Esophagus (tissue), 2 donors: ENCODE results near the gene PRKD2. TPM values are rescaled to one million over a fixed set of nuclear protein-coding genes. Genes with fewer than 3 reads are reported as not detected.

Experiments used
- H3K27ac ChIP-seq, 2 donors: one replicate each; pipeline ENCODE4 v1.5.1; 2013; ENCODE audit warnings: low read depth in 2 of 2, mild to moderate bottlenecking in 2 of 2, inconsistent platforms in 1 of 2, low read length in 1 of 2, moderate library complexity in 1 of 2
- H3K27me3 ChIP-seq, 2 donors: one replicate each; pipeline ENCODE4 v1.6.1; 2013; ENCODE audit warnings: low read length in 2 of 2, control low read depth in 1 of 2, mild to moderate bottlenecking in 1 of 2; ENCODE audit not compliant: insufficient read depth in 2 of 2, control insufficient read depth in 1 of 2
- H3K36me3 ChIP-seq, 2 donors: one replicate each; pipeline ENCODE4 v1.6.1; 2013; ENCODE audit warnings: low read length in 1 of 2; ENCODE audit not compliant: control insufficient read depth in 2 of 2, insufficient read depth in 2 of 2
- H3K4me1 ChIP-seq, 2 donors: one replicate each; pipeline ENCODE4 v1.6.1; 2013; ENCODE audit warnings: low read length in 1 of 2; ENCODE audit not compliant: control insufficient read depth in 2 of 2, insufficient read depth in 2 of 2
- H3K4me3 ChIP-seq, 2 donors: one replicate each; pipeline ENCODE4 v1.5.1; 2013; ENCODE audit warnings: low read length in 2 of 2, mild to moderate bottlenecking in 2 of 2, low read depth in 1 of 2, moderate library complexity in 1 of 2
- H3K9me3 ChIP-seq, 2 donors: one replicate each; pipeline ENCODE4 v1.6.1; 2013; ENCODE audit warnings: mild to moderate bottlenecking in 2 of 2, low read depth in 1 of 2, low read length in 1 of 2, moderate library complexity in 1 of 2; ENCODE audit not compliant: control insufficient read depth in 2 of 2, insufficient read depth in 1 of 2
- WGBS, 2 donors: extraction: QIAGEN DNeasy Blood & Tissue Kit; methylation state at CpG; one replicate each; pipeline ENCODE4 v1.1.7; 2013; 5-methylcytosine and 5-hydroxymethylcytosine counted together
- polyA plus RNA-seq, 2 donors: library from polyadenylated mRNA; stranded (reverse); fragments of 200-250 nt; gene quantifications; one replicate each; pipeline ENCODE4 v1.2.3, GENCODE V29; 2013
- donor health status: healthy with polysubstance abuse.
- donor health status: Bipolar disorder and iron deficiency.

PRKD2 gene
- polyA plus RNA-seq, 2 donors: 30.1 to 34.7 TPM

DNA sequence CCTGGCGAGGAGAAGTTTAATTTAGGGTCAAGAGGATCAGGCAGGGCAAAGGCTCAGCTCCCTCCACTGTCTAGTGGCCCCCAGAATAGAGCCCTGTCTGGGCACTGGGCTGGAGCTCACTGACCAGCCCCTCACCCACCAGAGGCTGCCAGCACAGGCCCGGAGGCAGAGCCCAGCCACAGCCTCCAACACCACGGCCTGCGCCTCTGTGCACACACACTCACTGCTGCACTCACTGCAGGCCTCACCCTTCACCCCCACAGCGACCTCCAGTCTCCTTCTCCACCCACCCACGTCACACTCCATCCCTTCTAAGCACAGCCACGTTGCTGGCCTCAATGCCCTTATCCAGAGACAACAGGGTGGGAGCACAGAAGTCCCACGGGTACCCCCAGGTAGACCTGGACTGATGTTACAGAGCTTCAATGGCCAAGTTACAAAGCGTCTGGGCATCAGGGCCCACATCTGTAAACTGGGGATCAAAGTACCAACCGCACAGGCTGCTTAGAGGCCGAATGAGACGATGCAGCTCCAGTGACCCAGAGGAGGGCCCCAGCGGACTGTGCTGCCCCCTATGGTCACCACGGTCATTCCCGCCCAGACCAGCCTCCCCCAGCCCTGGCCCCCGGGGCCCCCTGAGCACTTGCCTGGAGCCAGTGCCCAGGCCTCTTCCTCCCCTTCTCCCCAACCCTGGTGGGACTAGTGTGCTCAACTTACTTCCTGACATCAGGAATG is 4.5 kb upstream of the PRKD2 start:
- 85% methylated on average over 16 of the region's 16 CpGs for WGBS, 2 donors
- peaks cover 23 to 65% of the 10 kb centered on the region in 2 donors for H3K36me3 ChIP-seq

DNA sequence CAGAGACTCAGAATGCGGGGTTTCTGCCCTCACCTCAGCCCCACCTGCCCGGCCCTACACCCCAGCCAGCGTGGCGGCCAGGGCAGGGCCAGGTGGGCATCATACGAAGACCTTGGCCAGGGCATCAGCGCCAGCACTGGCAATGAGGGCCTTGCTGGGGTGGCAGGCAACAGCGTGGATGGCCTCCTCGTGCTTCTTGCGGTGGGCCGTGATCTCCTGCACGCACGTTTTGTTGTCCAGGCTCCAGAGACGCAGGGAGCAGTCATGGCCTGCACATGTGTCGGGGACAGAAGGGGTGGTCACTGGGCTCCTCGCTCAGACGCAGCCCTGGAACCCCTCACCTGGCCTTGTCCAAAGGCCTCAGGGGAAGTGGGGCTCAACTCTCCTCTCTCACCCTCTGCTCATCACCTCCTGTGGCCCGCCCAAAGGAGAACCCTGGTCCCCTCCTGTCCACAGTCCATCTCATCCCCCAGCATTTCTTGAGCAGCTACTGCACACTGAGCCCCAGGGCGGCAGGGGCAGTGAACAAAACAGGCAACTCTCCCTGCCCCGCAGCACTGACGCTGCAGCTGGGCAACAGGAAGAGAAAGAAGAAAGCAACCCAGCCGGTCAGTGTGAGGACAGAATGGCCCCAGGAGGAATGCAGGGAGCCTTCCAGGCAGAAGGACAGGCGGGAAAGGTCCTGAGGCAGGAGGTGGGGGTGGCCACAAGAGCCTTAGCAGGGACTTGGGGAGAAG is 3.8 kb upstream of the PRKD2 start:
- Histone ChIP-seq H3K4me3 (no peak overlapping the region), H3K27me3 (no peaks in the 10 kb centered on the region), H3K9me3 (no peaks in the 10 kb centered on the region), H3K4me1 (peaks cover 0 to 10% of the 10 kb centered on the region in 2 donors), H3K27ac (peak overlapping the region in 1 of 2 donors; percentile 20), H3K36me3 (peaks cover 19 to 59% of the 10 kb centered on the region in 2 donors)
- WGBS, 2 donors: 91 to 92% methylated on average over 22 of the region's 22 CpGs

More for the DNA sequence above, 4.5 kb upstream of the PRKD2 start:
- Histone ChIP-seq H3K4me1 (peaks cover 0 to 10% of the 10 kb centered on the region in 2 donors), H3K27me3 (no peaks in the 10 kb centered on the region), H3K9me3 (no peaks in the 10 kb centered on the region), H3K27ac (peak overlapping the region in 1 of 2 donors; percentile 20), H3K4me3 (no peak overlapping the region)

DNA sequence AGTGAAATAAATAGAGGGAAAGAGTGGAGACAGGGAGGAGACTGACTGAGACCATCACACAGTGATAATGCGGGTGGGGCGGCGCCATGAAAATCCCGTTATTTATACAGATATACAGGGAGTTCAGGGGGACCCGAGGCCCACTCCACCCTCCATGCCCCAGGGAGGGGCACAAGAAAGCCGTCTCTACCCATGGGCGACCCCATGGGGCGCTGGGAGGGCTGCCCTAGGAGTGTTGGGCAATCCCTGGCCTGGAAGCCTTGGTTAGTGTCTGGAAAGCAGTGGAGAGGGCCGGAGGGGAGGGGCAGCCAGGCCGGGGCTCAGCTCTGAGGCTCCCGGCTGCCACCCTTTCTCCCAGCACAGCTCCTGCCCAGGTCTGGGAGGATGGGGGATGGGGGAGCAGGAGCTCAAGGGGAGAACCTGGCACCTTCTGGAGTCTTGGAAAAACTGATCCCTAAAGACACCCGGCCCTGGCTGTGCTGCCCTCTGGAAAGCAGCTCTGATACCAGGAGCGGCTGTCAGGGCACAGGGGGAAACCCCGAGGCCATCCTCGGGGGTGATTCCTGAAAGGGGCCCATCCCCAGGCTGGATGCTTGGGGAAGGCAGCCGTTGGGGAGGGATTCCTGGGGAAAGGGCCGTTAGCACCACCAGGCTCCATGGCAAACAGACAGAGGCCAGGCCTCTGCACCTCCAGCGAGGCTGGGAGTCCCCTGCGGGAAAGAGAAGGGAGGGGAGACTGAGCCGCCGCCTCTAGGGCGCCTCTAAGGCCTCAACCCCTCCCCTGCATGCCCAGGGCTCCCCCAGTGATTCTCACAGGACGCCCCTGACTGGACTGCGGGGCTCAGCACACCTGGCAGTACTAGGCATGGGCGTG is 3.0 kb upstream of the PRKD2 start:
- H3K27ac ChIP-seq: no peak overlapping the region
- H3K36me3 ChIP-seq: peaks cover 14 to 51% of the 10 kb centered on the region in 2 donors

DNA sequence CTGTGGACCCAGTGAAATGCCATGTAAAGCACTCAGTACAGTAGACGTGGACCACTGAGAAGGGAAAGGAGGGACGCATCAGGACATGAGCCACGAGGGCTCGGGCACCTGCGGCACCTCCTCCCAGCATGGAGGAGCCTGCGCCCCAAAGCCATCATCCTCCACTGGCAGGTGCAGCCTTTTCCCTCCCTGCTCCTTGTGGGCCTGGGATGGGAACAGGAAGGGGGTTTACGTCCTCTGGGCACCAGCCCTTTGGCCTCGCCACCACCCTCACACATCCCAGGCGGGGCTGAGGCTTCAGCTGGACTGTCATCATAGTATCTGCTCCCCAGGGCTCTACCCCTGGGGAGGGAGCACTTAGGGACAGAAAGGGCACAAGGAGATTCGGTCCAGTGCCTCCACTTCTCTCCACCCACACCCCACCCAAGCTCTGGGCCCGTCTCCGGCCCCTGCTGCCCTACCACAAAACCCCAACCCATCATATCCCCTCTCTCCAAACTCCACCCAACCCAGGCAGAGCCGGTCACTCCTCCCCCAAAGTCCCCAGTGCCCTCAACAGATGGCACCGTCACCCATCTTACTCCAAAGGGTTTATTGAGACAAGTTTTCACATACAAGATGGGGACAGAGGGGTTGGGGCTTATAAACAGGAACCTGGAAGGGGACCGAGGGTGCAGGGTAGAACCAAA is 2.2 kb upstream of the PRKD2 start:
- H3K4me3 ChIP-seq: no peak overlapping the region
- peaks cover 0 to 10% of the 10 kb centered on the region in 2 donors for H3K4me1 ChIP-seq
- WGBS, 2 donors: 76 to 77% methylated on average over 15 of the region's 15 CpGs
- peak overlapping the region; percentile 8 to 92 for H3K27ac ChIP-seq
- peaks cover 7 to 44% of the 10 kb centered on the region in 2 donors for H3K36me3 ChIP-seq
- no peaks in the 10 kb centered on the region for H3K9me3 ChIP-seq
- no peaks in the 10 kb centered on the region for H3K27me3 ChIP-seq

More for the DNA sequence above, 3.0 kb upstream of the PRKD2 start:
- WGBS, 2 donors: 78% methylated on average over 24 to 25 of the region's 25 CpGs
- Histone ChIP-seq H3K27me3 (no peaks in the 10 kb centered on the region), H3K4me1 (peaks cover 0 to 10% of the 10 kb centered on the region in 2 donors), H3K9me3 (no peaks in the 10 kb centered on the region), H3K4me3 (no peak overlapping the region)

DNA sequence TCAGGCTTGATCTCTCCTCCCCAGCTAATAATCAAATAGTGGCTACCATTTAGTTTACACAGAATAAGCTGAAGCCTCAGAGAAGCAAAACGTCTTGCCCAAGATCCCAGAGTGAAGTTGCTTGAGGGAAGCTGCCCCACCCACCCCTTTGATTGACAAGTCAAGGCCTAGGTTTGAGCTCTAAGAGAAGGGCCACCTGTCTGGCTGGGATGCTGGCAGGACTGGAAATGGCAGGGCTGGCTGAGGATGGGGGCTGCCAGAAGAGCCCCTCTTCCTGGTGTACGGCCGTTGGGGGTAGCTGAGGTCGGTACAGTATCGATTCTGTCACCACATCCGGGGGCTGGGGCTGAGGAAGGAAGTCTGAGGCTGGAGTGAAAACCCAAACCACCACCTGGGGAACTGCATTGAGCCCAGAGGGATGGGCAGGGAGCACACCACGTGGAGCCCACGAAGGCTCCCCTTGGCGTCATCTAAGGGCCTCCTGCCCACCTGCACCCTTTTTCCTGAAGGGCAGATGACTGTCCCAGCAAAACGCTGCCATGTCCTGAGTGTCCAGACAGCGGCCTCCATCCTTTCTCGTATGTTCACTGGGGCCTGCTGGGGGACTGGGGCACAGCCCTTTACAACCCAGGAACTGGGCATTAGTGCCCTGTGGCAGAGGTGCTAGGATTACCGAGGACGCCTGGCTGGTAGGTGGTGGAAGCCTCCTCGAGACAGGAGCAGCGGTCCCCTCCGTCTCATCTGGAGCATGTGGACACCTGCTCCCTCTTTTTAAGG is 1.4 kb upstream of the PRKD2 start:
- Histone ChIP-seq H3K4me3 (peak overlapping the region in 1 of 2 donors; percentile 77), H3K27me3 (no peaks in the 10 kb centered on the region), H3K36me3 (peaks cover 7 to 39% of the 10 kb centered on the region in 2 donors), H3K9me3 (no peaks in the 10 kb centered on the region), H3K4me1 (peaks cover 0 to 10% of the 10 kb centered on the region in 2 donors), H3K27ac (peak overlapping the region; percentile 92 to 95)
- WGBS, 2 donors: 49 to 51% methylated on average over 17 of the region's 17 CpGs

DNA sequence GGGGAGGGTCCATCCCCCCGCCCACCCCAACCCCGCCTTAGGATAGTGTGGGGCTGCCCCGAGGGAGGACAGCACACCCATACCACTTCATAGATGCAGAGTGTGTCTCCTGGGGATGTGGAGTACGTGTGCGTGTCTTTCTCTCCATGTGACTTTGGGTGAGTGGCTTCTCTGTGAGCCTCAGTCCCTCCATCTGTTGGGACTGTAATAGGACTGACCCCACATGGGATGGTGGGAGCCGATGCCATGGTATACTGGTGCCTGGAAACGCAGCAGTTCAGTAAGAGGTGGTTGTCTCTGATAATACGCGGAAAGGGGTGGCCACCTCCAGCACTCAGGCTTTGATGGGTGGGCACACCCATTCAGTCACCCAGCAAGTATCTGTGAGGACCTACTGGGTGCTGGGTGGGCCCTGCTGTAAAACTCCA is 816 bp upstream of the PRKD2 start:
- Histone ChIP-seq H3K27ac (peak overlapping the region; percentile 92 to 95), H3K4me3 (peak overlapping the region; percentile 63 to 77), H3K36me3 (peaks cover 7 to 33% of the 10 kb centered on the region in 2 donors), H3K9me3 (no peaks in the 10 kb centered on the region), H3K27me3 (no peaks in the 10 kb centered on the region), H3K4me1 (peaks cover 0 to 10% of the 10 kb centered on the region in 2 donors)
- 14 to 17% methylated on average over 9 of the region's 9 CpGs for WGBS, 2 donors

DNA sequence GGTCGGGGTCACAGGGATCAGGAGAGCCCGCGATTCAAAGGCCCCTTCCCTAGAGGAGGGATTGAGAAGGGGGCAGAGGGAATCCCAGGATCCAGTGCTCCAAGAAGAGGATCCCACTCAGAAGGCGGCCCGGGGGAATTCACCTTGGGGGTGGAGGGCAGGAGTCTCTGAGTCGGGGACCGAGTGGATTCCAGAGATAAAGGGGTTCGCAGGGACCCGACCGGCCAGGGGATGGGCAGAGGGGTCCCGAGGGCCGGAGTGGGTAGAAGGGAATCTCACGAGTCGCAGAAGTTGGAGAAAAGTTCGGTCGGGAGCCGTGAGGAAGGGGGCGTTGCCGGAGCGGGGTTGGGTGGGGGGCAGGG is 261 bp downstream of the PRKD2 start:
- Histone ChIP-seq H3K36me3 (peaks cover under 1 to 22% of the 10 kb centered on the region in 2 donors), H3K4me1 (peaks cover 0 to 10% of the 10 kb centered on the region in 2 donors), H3K9me3 (no peaks in the 10 kb centered on the region), H3K27me3 (no peaks in the 10 kb centered on the region), H3K27ac (peak overlapping the region; percentile 92 to 95), H3K4me3 (peak overlapping the region; percentile 63 to 77)
- 0% methylated on average over 20 of the region's 20 CpGs for WGBS, 2 donors

DNA sequence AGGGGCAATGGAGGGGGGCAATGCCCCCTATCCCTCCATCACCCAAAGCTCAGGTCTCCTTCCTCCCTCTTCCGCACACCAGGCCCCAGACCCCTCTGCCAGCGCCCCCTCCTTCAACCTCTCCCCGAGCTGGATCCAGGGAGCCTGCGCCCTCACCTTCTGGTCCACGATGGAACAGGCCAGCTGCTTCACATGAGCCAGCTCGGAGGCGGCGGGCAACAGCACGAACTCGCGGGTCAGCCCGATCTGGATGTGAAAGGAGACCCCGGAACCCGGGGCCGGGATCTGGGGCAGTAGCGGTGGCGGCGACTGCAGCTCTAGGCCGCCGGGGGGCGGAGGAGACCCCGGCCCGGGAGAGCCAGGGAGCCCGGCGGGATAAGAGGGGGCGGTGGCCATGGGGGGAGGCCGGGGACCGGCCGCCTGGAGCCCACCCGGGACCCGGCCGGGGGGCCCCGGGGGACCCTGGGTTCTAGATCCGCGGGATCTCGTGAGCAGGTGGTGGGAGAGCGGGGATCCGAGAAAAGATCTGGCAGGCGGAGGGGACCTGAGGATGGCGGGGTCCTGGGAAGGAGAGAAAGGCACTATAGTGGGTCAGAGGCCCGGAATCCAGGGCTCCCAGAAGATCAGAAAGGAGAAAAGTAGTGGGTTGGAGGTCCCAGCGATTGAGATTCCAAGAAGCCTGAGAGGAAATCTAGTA is 791 bp downstream of the PRKD2 start:
- no peaks in the 10 kb centered on the region for H3K9me3 ChIP-seq
- peak overlapping the region; percentile 92 to 95 for H3K27ac ChIP-seq
- WGBS, 2 donors: 1% methylated on average over 42 of the region's 42 CpGs
- H3K4me3 ChIP-seq: peak overlapping the region; percentile 63 to 77
- H3K36me3 ChIP-seq: peaks cover 0 to 19% of the 10 kb centered on the region in 2 donors
- H3K27me3 ChIP-seq: no peaks in the 10 kb centered on the region
- peaks cover 0 to 10% of the 10 kb centered on the region in 2 donors for H3K4me1 ChIP-seq
